NT2/D1 (cell line): ENCODE measurements around the gene ATP6V1G3.

Experiments used
- SUZ12 ChIP-seq: IDR thresholded peaks from 2 replicates; pipeline ENCODE4 v1.6.1; 2011; ENCODE audit not compliant: insufficient read length, insufficient read depth; ENCODE audit errors: extremely low read depth
- YY1 ChIP-seq: IDR thresholded peaks from 2 replicates; pipeline ENCODE4 v1.6.1; 2011; ENCODE audit not compliant: insufficient read length, insufficient read depth
- ZNF274 ChIP-seq: IDR thresholded peaks from 2 replicates; pipeline ENCODE4 v1.6.1; 2011; ENCODE audit warnings: mild to moderate bottlenecking, low read depth, low read length

GRCh38 chr1:198530953-198531352 lies 9.5 kb downstream of the ATP6V1G3 start:
- TF ChIP-seq YY1 (no peak), ZNF274 (no peak), SUZ12 (no peak)
